ENCODE data around the gene OR8H3.

The OR8H3 gene
- total RNA-seq = 0 to 0.05 reads per million in 2 donors

- DNase-seq = no peak
Observed at GRCh38 chr11:56122073-56122472, at the start of gene OR8H3. TSS of gene OR8H3 (plus strand) at chr11:56122373. CDS start at chr11:56122373, 0 bp downstream.

- no peak for DNase-seq
Observed at GRCh38 chr11:56089697-56090096, 32.5 kb upstream of the OR8H3 start.

- no peak for DNase-seq
Observed at GRCh38 chr11:56093008-56093407, 29.2 kb upstream of the OR8H3 start, which contains the start of gene OR8I2. TSS of gene OR8I2 (plus strand) at chr11:56093308. CDS start at chr11:56093308, 0 bp downstream.

GRCh38 chr11:56103210-56103737 is 18.9 kb upstream of the OR8H3 start, which contains the start of gene OR8H2:
TSS of gene OR8H2 (plus strand) at chr11:56103687. CDS start at chr11:56105043, 1,356 bp downstream.
- DNase-seq = no peak

- no peak for DNase-seq
Observed at GRCh38 chr11:56140151-56140661, 18.0 kb downstream of the OR8H3 start, which contains the start of gene OR8J3. TSS of gene OR8J3 (minus strand) at chr11:56140201. CDS start at chr11:56137718, 2,483 bp downstream.

GRCh38 chr11:56143681-56144080 is 21.5 kb downstream of the OR8H3 start:
- peak; percentile 2 for DNase-seq

- DNase-seq = no peak
Observed at GRCh38 chr11:56151376-56151775, 29.2 kb downstream of the OR8H3 start.

- DNase-seq = peak; percentile 0
Observed at GRCh38 chr11:56152333-56152732, 30.2 kb downstream of the OR8H3 start.

- DNase-seq = no peak
Observed at GRCh38 chr11:56160217-56160616, 38.0 kb downstream of the OR8H3 start, which contains the start of gene OR8K5. TSS of gene OR8K5 (minus strand) at chr11:56160317. CDS start at chr11:56160317, 0 bp downstream.

GRCh38 chr11:56163804-56164203 is 41.6 kb downstream of the OR8H3 start:
- DNase-seq = no peak

- no peak for DNase-seq
Observed at GRCh38 chr11:56172256-56172830, 50.2 kb downstream of the OR8H3 start.

All from activated gamma-delta T cell (primary cell).